ENCODE data around the gene PLXNB3.
"Not testable (repeated sequence)": the region's sequence is repeated elsewhere in the genome, so short reads cannot be mapped to it uniquely, and the experiment has no call there.

The PLXNB3 gene

DNA sequence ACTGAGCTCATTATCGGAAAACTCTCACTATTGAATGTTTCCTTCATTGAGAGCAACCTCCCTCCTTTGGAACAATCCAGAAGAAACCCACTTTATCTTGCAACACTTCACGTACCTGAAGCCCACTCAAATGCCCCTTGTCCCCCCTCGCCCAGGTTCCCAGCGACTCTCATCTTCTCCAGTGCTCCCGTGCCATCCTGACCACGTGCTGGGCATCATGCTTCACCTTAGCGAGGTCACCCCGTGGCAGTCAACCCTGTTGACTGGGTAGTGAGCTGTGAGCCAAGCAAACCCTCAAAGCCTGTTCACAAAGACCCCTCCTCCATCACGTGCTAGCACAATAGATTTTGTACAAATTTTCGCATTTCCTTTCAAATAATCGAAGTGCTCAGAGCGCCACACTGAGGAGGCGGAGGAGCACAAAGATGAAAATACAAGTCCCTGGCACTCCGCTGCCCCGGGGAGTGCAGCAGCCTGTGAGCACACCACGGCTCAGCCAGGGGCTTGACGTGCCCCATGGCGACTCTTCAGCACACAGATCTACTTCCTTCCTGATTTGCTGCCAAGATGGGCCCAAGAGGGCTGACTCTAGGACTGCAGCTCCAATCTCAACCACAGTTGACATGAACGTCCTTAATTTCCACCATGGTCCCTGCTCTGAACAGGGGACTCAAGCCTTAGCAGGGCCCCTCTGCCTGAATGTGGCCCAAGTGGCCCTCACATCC, 50.7 kb downstream of the PLXNB3 start:
- no peak for DNase-seq (ENCODE audit: low read depth)

DNA sequence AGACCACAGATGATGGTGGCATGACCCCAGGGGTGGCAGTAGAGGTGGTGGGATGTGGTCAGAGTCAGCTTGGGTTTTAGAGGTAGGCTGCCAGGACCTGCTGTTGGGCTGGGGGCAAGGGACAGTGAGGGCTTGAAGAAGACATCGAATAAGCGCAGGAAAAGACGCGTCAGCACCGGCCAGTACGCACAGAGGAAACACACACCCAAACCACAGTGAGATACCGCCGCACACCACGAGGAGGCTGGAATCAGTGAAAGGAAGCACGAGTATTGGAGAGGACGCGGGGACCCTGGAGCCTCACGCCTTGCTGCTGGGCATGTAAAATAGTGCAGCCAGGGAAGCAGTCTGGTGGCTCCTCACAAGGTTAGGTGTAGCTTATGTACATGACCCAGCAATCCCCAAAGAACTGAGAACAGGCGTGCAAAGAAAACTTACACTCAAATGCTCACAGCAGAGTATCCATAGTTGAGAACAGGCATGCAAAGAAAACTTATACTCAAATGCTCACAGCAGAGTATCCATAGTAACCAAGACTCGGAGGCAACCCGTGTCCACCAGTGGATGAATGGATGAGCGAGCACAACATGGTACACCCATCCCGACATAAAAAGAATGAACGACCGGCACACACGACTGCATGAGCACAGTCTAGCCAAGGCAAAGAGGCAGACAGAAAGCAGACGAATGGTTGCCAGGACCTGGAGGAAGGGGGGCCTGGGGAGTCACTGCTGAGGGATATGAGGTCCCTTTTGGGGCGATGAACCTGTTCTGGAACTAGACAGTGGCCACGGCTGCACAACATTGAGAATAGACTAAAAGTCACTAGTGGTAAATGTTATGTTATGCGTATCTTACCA, 53.0 kb downstream of the PLXNB3 start:
- DNase-seq (ENCODE audit: low read depth) = no peak

DNA sequence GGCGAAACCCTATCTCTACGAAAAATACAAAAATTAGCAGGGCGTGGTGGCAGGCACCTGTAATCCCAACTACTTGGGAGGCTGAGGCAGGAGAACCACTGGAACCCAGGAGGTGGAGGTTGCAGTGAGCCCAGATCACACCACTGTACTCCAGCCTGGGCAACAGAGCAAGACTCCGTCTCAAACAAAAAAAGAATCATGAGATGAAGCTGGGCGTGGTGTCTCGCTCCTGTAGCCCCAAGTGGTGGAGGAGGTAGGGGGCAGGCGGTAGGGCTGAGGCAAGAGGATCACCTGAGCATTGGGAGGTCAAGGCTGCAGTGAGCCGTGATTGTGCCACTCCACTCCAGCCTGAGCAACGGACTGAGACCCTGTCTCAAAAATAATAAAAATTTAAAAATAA, 54.0 kb downstream of the PLXNB3 start:
- not testable (repeated sequence) for DNase-seq (ENCODE audit: low read depth)

DNA sequence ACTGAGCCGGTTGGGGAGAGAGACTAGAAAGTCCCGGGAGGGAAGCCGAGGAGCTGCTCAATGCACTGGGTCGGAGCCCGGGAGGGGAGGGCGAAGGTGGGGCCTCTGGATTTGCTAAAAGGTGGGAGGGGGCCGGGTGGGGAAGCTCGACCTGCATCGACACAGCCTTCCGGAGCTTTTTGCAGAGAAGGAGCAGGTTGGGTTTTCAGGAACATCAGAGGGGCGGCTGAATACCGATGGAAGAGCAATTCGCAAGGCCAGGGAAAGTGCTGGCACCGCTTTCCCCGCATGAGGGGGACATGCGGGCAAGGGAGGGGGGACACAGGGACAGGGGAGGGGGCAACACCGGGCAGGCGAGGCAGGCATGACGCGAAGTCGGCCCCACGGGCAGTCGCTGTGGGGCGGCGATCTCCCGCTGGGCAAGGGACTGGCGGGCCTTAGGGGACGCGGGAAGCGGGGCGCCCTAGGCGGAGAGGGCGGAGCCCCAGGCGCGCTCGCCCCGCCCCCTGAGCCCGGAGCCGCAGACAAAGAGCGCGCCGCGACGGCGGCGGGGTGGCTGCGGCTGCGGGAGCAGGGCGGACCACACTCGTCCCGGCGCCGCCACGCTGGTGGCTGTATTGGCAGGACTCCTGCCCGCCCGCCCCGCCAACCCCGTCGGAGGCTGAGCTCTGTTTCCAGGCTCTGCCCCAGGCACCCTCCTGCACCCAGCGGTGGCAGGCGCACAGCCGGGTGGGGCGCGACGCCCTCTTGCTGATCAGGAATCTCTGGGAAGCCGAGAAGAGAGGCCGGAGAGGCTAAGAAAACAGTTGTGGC, 54.7 kb downstream of the PLXNB3 start:
- no peak for DNase-seq (ENCODE audit: low read depth)

DNA sequence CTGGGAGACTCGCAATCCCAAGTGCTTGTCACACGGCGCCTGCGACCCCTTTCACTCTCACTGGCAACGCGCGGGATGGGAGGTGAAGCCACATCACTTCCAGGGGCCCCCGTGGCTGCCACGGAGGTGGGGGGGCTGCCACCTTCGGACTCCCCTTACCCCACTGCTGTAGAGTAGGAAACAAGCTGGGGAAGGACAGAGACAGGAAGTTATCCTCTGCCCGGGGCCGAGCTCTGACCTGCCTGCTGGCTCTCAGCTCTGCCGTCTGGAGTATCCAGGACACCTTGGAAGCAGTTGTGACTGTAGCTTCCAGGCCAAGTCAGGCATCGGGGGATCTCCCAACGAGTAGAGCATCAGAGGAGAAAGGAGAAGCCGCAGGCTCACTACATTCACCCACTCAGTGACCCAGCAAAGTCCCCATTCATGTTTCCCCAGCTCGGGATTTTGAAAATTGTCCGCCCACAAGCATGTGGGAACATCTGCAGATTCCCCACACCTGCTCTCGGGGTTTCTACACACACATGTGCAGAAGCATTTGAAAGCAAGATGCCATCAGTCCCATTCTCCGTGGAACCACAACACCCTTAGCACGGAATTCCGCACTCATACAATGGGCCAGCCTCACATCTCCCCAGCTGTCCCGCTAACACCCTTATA, 55.5 kb downstream of the PLXNB3 start:
- DNase-seq (ENCODE audit: low read depth) = no peak

DNA sequence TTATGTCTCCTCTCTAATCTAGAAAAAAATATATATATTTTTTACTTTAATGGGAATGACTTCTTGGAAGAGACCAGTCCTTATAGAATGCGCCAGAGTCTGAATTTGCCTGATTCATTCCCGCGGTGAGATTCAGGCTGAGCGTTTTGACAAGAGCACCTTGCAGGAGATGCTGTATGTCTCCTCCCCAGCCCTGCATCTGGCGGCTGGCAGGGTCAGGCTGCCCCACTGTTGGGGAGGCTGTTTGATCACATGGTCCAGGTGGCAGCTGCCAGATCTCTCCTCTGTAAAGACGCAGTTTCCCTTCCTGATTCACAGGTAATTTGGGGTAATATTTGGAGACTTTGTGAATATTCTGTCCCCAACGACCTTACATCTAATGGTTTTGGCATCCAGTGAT, 56.6 kb downstream of the PLXNB3 start:
- DNase-seq (ENCODE audit: low read depth) = no peak

DNA sequence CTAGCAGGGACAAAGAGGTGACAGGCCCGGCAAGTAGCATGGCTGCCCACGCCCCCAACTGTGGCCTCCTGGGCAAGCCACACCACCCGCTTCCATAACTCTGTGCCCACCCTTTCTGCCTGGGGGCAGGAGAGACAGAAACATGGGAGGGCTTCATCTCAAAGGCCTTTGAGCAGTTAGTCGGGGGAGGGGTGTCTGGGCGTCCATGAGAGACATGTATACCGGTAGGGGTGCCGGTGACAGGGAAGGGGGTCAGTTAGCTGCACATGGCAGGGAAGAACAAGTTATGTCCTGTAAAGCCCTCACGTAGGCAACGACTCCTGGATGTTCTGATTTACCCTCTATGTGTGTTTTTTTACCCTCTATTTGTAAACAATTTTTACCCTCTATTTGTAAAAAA, 57.0 kb downstream of the PLXNB3 start:
- DNase-seq (ENCODE audit: low read depth) = no peak

DNA sequence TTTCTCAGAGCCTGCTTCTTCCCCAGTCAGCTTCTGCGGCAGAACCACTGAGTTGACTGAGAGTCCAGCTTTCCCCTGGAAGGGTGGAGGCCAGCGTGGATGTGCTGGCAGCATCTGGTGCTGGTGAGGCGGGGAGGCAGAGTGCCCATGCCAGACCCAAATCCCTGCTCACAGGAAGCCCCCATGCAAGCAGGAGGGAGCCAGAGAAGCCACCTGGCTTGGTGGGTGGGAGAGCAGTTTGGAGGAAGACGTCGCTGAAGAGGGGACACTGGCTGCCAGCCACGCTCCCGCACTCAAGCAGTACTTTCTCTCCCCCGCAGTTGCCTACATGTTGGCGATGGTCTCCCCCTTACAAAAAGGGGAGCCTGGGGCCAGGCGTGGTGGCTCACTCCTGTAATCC, 60.3 kb downstream of the PLXNB3 start:
- DNase-seq (ENCODE audit: low read depth) = no peak

DNA sequence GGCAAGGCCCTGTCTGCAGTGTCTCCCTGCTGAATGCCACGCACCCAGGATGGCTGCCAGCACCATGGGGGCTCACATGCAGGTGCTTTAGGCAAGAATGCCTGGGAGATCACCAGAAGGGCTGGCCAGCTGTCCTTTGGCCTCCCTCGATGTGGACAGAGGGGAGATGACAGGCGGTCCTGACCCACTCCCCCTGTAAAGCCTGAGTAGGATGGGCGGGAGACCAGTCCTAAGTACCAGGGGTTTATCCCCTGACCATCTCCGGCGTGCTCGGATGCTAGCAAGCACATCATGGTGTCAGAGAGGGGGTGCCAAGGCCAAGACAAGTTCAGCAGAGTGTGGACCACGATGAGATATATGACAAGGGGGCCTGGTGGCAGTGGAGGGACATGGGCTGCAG, 61.0 kb downstream of the PLXNB3 start:
- DNase-seq (ENCODE audit: low read depth) = no peak
